ENCODE data around the gene PLA2G2D.

The PLA2G2D gene

GRCh38 chr1:20107796-20108195 lies 11.5 kb downstream of the PLA2G2D start:
- no peak overlapping the region for H3K4me3 ChIP-seq (ENCODE audit: insufficient read depth, low read length, poor library complexity, severe bottlenecking)
- no peaks in the 10 kb centered on the region for H4K20me1 ChIP-seq (ENCODE audit: low read depth, low read length)
- H3K9me3 ChIP-seq (ENCODE audit: insufficient read depth, low read length): no peaks in the 10 kb centered on the region
- TF ChIP-seq EZH2phosphoT487 (conservative IDR thresholded peaks at IDR 0.05; ENCODE audit: low read length) (no peak), CTCF (IDR thresholded peaks at IDR 0.05; ENCODE audit: insufficient read depth, low read length, poor library complexity, severe bottlenecking) (no peak)
- no peak overlapping the region for H3K4me2 ChIP-seq (ENCODE audit: low read depth, low read length, poor library complexity, severe bottlenecking)
- H3K27ac ChIP-seq (ENCODE audit: low read depth, low read length): no peak overlapping the region
- no peaks in the 10 kb centered on the region for H3F3A ChIP-seq (ENCODE audit: insufficient read depth)
- H3K36me3 ChIP-seq (ENCODE audit: low read length): no peaks in the 10 kb centered on the region
- H2AFZ ChIP-seq (ENCODE audit: low read depth, low read length, severe bottlenecking): no peak overlapping the region
- H3K9me2 ChIP-seq (replicated peaks; ENCODE audit: insufficient read depth, low read length): no peaks in the 10 kb centered on the region
- no peaks in the 10 kb centered on the region for H3K79me2 ChIP-seq (ENCODE audit: insufficient read depth, low read length)
- no peak overlapping the region for H3K9ac ChIP-seq (ENCODE audit: low read length)
- no peaks in the 10 kb centered on the region for H3K27me3 ChIP-seq (ENCODE audit: low read length)

- Histone ChIP-seq H3K9ac (ENCODE audit: low read length) (no peak overlapping the region), H4K20me1 (ENCODE audit: low read depth, low read length) (no peaks in the 10 kb centered on the region), H3K79me2 (ENCODE audit: insufficient read depth, low read length) (no peaks in the 10 kb centered on the region), H3K4me3 (ENCODE audit: insufficient read depth, low read length, poor library complexity, severe bottlenecking) (no peak overlapping the region), H3K9me2 (replicated peaks; ENCODE audit: insufficient read depth, low read length) (no peaks in the 10 kb centered on the region), H3F3A (ENCODE audit: insufficient read depth) (no peaks in the 10 kb centered on the region), H2AFZ (ENCODE audit: low read depth, low read length, severe bottlenecking) (no peak overlapping the region), H3K4me2 (ENCODE audit: low read depth, low read length, poor library complexity, severe bottlenecking) (no peak overlapping the region), H3K27me3 (ENCODE audit: low read length) (no peaks in the 10 kb centered on the region), H3K36me3 (ENCODE audit: low read length) (no peaks in the 10 kb centered on the region), H3K9me3 (ENCODE audit: insufficient read depth, low read length) (no peaks in the 10 kb centered on the region), H3K27ac (ENCODE audit: low read depth, low read length) (no peak overlapping the region)
- no peak for TF ChIP-seq EZH2phosphoT487 (conservative IDR thresholded peaks at IDR 0.05; ENCODE audit: low read length)
- no peak for TF ChIP-seq CTCF (IDR thresholded peaks at IDR 0.05; ENCODE audit: insufficient read depth, low read length, poor library complexity, severe bottlenecking)
Measured at GRCh38 chr1:20107351-20107750, 12.0 kb downstream of the PLA2G2D start.

- H3K79me2 ChIP-seq (ENCODE audit: insufficient read depth, low read length): no peaks in the 10 kb centered on the region
- H3K9ac ChIP-seq (ENCODE audit: low read length): no peak overlapping the region
- H4K20me1 ChIP-seq (ENCODE audit: low read depth, low read length): no peaks in the 10 kb centered on the region
- no peak overlapping the region for H3K4me3 ChIP-seq (ENCODE audit: insufficient read depth, low read length, poor library complexity, severe bottlenecking)
- no peaks in the 10 kb centered on the region for H3K36me3 ChIP-seq (ENCODE audit: low read length)
- no peak for TF ChIP-seq EZH2phosphoT487 (conservative IDR thresholded peaks at IDR 0.05; ENCODE audit: low read length)
- TF ChIP-seq CTCF (IDR thresholded peaks at IDR 0.05; ENCODE audit: insufficient read depth, low read length, poor library complexity, severe bottlenecking): no peak
- H3K9me2 ChIP-seq (replicated peaks; ENCODE audit: insufficient read depth, low read length): no peaks in the 10 kb centered on the region
- H3K27ac ChIP-seq (ENCODE audit: low read depth, low read length): no peak overlapping the region
- no peaks in the 10 kb centered on the region for H3K27me3 ChIP-seq (ENCODE audit: low read length)
- no peaks in the 10 kb centered on the region for H3F3A ChIP-seq (ENCODE audit: insufficient read depth)
- no peak overlapping the region for H2AFZ ChIP-seq (ENCODE audit: low read depth, low read length, severe bottlenecking)
- no peak overlapping the region for H3K4me2 ChIP-seq (ENCODE audit: low read depth, low read length, poor library complexity, severe bottlenecking)
- H3K9me3 ChIP-seq (ENCODE audit: insufficient read depth, low read length): no peaks in the 10 kb centered on the region
Measured at GRCh38 chr1:20105856-20106255, 13.5 kb downstream of the PLA2G2D start.

Measured in SU-DHL-6 (cell line).